Endothelial cell of umbilical vein (primary cell): ENCODE data around the gene IRF3.

Source experiments
- EZH2 ChIP-seq: IDR thresholded peaks from 2 replicates; pipeline ENCODE4 v1.6.1; 2012; ENCODE audit warnings: borderline replicate concordance, low read depth, mild to moderate bottlenecking, moderate library complexity, low read length, inconsistent platforms; ENCODE audit not compliant: severe bottlenecking
- POLR2A ChIP-seq: IDR thresholded peaks from 2 replicates; pipeline ENCODE4 v1.6.1; 2012; ENCODE audit warnings: low read depth, mild to moderate bottlenecking, control low read depth, low read length
- TF ChIP-seq, protein P1 (sequence below), 2 donors: IDR thresholded peaks; 1 replicate in 1 of 2; 2 replicates in 1 of 2; pipeline ENCODE4 v1.5.1; 2011; ENCODE audit warnings: low read length in 2 of 2, mild to moderate bottlenecking in 2 of 2, moderate library complexity in 2 of 2, control low read depth in 1 of 2, inconsistent platforms in 1 of 2, low read depth in 1 of 2; ENCODE audit not compliant: insufficient read depth in 1 of 2; ENCODE audit errors: extremely low read depth in 1 of 2
- TF ChIP-seq, protein P2 (sequence below): IDR thresholded peaks from 2 replicates; pipeline ENCODE4 v1.6.1; 2011; ENCODE audit not compliant: insufficient read depth, insufficient read length

DNA sequence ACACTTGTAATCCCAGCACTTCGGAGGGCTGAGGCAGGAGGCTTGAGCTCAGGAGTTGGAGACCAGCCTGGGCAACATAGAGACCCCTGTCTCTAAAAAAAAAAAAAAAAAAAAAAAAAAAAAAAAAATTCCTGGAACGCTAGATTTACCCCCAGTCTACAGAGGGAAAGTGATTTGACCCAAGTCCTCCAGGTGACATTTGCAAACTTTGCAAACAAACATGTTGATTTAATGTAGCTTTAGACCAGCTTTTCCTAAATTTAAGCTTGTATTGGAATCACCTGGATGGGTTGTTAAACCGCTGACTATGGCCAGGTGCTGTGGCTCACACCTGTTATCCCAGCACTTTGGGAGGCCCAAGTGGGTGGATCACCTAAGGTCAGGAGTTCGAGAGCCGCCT is 33.7 kb upstream of the IRF3 start:
- TF ChIP-seq, protein P1, sequence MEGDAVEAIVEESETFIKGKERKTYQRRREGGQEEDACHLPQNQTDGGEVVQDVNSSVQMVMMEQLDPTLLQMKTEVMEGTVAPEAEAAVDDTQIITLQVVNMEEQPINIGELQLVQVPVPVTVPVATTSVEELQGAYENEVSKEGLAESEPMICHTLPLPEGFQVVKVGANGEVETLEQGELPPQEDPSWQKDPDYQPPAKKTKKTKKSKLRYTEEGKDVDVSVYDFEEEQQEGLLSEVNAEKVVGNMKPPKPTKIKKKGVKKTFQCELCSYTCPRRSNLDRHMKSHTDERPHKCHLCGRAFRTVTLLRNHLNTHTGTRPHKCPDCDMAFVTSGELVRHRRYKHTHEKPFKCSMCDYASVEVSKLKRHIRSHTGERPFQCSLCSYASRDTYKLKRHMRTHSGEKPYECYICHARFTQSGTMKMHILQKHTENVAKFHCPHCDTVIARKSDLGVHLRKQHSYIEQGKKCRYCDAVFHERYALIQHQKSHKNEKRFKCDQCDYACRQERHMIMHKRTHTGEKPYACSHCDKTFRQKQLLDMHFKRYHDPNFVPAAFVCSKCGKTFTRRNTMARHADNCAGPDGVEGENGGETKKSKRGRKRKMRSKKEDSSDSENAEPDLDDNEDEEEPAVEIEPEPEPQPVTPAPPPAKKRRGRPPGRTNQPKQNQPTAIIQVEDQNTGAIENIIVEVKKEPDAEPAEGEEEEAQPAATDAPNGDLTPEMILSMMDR (IDR thresholded peaks at IDR 0.05; ENCODE audit: extremely low read depth in 1 of 2, insufficient read depth in 1 of 2, low read depth in 1 of 2, low read length in 2 of 2) = no peak
- TF ChIP-seq, protein P2, sequence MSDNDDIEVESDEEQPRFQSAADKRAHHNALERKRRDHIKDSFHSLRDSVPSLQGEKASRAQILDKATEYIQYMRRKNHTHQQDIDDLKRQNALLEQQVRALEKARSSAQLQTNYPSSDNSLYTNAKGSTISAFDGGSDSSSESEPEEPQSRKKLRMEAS = no peak
- no peak for TF ChIP-seq POLR2A
- TF ChIP-seq EZH2 = no peak
